HG03103 (cell line): ENCODE measurements around the gene PCYT1A.

ENCODE experiments used
- ATAC-seq: cut with Tn5 transposase; IDR thresholded peaks from one replicate; pipeline ENCODE4 v1.9.1; 2021; ENCODE audit warnings: low read depth; ENCODE audit not compliant: unreplicated experiment

The PCYT1A gene

GRCh38 chr3:196240424-196240823 is 47.1 kb downstream of the PCYT1A start:
- no peak for ATAC-seq

- ATAC-seq: no peak
Measured at GRCh38 chr3:196238612-196239560, 48.6 kb downstream of the PCYT1A start.

DNA sequence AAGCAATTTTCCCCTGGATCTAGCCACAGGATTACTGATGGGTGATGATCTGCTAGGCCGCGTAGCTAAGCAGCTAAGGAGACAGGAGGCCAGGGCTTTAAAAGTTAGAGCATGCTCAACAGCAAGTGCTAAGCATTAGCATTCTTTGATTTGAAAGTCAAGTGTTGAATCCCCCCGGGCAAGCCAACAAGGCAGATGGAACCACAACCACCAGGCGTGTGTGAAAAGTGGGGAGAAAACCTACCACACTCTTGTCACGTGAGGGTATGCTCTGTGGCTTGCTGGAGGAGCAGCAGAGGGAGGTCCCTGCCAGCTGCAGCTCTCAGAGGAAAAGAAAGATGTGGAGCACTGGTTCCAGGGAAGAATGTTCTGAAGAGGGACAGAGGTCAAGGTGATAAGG is 50.3 kb downstream of the PCYT1A start:
- ATAC-seq: no peak

DNA sequence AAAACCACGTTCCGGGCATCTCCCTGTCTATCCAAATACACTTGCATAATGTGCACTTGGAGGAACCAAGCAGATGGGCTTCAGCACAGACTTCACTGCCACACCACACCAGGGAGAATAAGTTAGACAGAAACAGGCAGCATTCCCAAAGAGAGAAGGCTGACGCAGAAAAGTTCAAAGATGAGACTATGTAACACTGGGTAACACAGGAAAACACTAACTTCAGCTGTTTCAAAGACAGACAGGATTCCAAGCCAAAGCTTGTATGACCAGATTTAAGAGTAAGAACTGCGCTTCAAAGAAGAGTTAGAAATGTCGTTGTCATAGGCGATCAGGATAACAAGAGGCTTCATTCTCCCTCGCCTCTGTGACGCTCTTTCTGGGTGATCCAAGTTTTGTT is 51.3 kb downstream of the PCYT1A start:
- ATAC-seq: no peak

DNA sequence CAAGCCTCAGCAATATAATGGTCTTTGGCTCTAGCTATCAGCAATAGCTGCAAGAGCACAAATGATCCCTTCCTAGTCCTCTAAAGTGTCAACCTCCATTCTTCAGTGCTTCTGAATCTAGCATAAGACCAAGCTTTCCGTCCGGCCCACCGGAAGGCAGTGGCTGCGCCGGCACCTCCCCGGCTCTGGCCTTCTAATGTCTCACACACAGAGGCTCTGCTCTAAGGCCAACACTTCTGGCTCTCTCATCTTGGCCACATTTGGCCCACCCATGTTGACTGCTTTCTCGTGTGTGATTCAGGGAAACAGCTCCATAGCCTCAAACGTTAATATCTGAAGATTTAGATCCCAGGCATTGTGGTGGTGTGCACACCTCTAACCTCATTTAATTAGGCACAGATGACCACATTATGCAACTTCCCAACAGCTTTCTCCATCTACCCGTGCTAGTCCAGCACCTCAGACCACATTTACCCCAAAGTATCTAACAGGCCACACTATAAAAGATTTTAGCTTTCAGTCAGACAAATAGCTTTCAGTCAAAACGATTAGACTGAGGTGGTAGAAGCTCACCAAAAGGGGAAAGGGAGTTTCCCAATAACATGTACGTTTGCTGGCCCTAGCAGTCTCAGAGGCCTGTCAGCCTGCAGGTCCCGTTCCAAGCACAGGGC is 51.9 kb downstream of the PCYT1A start:
- ATAC-seq: no peak

DNA sequence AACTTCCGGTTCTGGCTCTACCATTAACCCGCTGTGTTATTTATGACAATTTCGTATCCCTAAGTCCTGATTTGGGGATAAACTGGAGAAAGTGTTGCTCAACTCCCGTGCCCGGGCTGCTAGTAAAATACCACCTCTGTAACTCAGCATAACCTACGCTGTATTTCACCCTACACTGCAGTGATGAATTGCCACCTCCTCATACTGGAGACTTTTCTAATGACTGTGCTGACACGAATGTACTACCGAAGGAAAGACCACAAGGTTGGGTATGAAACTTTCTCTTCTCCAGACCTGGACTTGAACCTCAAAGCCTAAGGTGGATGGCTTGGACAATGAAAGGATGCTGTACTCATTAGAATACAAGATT is 54.7 kb downstream of the PCYT1A start:
- no peak for ATAC-seq

DNA sequence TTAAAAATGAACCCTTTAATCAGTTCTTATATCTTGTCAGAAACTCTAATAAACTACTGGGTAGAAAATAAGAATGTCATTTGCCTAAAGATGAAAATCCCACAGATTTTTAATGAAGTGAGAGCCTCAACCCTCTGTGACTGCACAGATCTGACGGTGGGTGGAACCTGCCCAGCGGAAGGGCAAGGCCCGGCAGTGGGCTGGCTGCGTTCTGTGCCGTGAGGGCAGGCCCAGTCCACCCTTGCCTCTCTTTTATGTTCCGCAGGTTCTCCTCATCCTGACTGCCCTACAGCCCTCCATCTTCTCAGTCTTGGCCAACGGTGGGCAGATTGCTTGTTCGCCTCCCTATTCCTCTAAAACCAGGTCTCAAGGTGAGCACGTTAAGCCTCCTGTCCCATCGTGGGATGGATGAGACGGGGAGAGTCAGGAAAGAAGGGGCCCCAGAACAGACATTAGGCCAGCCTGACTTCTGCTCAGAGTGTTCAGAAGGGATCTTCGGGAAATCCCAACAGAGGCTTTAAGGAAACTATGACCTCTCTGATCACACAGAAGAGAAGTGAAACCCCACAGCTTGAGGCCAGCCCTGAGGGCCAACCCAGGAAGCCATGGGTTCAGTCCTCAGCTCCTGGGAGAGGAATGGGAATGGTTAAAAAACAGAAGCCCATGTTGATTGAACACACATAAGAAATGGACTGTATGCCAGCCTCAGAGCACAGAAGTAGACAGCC is 55.2 kb downstream of the PCYT1A start:
- ATAC-seq: no peak

GRCh38 chr3:196227629-196228493 is 59.7 kb downstream of the PCYT1A start:
- ATAC-seq: no peak

DNA sequence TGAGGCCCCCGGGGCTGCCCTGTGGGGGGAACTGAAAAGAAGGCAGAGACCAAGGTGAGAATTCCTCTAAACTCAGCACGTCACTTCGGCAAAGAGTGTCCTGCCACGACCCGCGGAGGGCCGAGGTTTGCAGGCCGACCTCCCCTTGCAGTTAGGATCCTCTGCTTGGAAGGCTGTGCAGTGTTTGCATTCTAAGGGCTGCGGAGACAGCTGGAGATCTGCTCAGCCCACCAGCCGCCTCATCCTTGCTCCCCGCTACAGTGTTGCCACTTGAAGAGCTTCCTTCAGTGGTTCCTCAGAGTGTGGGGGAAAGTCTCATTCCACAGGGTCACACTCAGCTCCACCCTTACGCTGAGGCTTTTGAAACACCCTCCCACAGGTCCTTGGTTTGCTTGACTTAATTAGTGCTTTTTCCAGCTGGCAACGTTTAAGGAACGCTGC is 60.4 kb downstream of the PCYT1A start:
- no peak for ATAC-seq

GRCh38 chr3:196225763-196226364 is 61.7 kb downstream of the PCYT1A start:
- no peak for ATAC-seq

- no peak for ATAC-seq
Measured at GRCh38 chr3:196225086-196225485, 62.4 kb downstream of the PCYT1A start.

DNA sequence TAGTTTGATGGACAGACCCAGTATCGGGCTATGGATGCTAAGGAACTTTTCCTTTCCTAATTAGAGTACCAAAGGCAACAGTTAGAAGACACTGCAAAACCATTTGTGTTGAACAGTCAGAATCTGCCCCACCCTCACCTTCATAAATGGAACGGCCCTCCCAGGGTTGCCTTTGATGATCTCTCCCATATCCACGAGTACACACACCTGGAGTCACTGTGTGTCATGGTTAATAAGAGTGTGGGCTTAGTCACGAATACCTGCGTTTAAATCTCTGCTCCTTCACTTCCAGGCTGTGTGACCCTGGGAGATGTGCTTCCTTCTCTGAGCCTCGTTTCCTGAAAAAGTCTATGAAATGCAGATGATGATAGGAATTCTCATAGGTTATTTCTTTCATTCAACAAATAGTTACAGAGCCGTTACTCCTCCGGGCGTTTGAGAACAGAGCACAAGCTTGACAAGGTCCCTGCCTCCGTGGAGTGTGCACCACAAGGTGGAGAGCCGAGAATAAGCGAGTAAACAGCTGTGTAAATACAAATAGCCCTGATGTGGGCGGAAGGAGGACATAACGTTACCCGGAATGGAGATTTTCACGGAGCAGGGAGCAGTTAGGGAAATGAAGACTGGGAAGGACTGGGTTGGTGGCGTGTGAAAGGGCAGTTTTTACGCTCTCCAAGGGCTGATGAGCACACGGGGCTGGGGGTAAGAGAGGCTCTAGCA is 64.5 kb downstream of the PCYT1A start:
- ATAC-seq: no peak

GRCh38 chr3:196220991-196221390 is 66.5 kb downstream of the PCYT1A start:
- ATAC-seq: no peak

DNA sequence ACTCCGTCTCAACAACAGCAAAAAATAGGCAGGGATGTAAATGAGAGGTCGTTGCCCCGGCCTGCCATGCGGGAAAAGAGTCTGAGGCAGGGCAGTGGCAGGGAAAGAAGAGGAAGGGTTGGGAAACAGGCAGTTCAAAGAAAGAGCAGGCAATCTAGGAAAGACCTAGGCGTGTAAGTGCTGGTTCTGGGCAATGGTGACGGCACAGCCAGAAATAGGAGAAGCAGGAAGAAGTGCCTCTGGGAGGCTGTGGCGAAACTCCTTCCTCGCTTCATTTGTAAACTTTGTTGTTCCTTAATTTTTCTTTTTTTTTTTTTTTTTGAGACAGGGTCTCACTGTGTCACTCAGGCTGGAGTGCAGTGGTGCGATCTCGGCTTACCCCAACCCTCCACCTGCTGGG is 66.9 kb downstream of the PCYT1A start:
- ATAC-seq: no peak

DNA sequence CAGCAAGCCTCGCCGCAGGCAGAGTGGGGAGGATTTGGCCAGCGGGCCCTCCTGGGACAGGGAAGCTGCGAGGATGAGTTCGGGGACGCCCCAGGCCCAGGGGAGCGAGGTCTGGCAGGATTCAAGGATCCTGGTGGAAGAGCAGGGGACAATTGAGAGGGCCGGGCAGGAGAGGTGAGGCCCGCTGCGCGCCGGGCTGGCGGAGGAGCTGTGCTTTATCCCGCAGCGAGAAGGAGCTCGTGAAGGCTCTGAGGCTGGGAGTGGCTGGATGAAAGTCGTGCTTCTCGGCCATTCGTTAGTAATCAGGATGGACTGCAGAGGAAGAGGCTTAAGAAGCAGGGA is 67.6 kb downstream of the PCYT1A start:
- no peak for ATAC-seq

DNA sequence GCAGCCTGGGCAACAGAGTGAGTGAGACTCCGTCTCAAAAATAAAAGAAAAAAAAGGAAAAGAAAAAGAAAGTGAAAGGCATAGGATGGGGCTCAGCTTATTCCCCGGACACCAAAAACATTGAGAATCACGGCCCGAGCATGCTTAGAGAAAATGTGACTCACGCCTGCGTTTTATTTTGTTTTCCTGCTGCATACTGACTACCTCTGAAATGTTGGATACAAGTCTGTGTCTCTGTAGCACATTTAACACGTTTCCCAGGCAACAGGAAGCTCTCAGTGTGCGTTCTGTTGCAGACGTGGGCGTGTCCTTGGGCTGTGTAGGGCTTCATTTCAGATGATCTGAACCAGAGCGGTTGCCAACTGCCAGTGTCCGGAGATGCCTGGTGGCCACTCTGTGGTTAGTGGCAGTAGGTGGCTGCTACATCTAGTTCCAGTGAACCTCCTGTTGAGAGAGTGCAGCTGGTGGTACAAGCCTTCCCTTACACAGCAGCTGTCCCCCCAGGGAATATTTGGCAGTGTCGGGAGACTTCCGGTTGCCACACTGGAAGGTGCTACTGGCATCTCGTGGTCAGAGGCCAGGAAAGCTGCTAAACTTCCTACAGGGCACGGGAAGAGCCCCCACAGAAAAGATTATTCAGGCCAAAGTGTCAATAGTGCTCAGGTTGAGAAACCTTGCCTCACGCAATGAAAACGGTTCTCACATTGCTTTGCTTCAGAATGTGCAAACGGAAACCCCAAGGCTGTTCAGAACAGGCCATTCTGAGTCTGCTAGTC is 68.1 kb downstream of the PCYT1A start:
- ATAC-seq: peak; percentile 63

DNA sequence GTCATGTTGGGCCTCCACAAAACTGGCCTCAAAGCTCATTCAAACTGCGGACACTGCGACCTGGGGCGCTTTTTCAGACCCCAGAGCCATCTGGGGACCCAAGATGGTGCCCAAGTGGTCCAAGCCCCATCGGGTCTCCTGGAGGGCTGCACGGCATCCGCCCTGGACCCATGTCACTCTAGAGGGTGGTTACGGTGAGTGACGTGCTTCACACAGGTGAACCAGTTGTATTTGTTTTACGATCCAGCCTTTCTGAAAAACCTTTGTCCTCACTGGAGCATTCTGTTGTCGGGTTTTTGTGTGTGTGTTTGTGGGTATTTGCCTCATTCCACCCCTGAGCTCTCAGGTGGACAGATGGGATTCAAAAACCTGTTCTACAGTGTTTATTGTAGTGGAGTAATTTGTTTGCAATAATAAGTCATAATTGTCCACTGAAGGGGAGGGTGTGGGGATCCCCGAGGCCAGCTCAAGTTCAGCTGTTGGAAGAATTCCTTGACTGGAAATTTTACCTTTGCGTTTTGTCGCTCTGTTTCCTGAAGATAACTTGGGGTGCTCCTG is 69.3 kb downstream of the PCYT1A start:
- ATAC-seq: no peak
